Upper lobe of right lung (tissue), 1 donor: ENCODE data around the gene DHCR24. TPM values are rescaled to one million over a fixed set of nuclear protein-coding genes. Genes with fewer than 3 reads are reported as not detected.
A peak's percentile ranks its signal among the peaks of the same experiment; 100 is the strongest.

Experiments
- ATAC-seq: fragments of 200-7000 bp; cut with Tn5 transposase; one replicate; pipeline ENCODE4 v1.9.1; 2020; ENCODE audit warnings: mild to moderate bottlenecking, moderate library complexity
- DNase-seq: peaks from one replicate; pipeline ENCODE4 v3.0.0-alpha.2; 2020
- H3K27ac ChIP-seq: fragments of 200-600 bp; one replicate; pipeline ENCODE4 v1.8.0; 2022
- H3K27me3 ChIP-seq: fragments of 200-600 bp; one replicate; pipeline ENCODE4 v1.8.0; 2022; ENCODE audit warnings: mild to moderate bottlenecking
- H3K36me3 ChIP-seq: fragments of 200-600 bp; one replicate; pipeline ENCODE4 v1.8.0; 2022
- H3K4me1 ChIP-seq: fragments of 200-600 bp; one replicate; pipeline ENCODE4 v1.8.0; 2022
- H3K4me3 ChIP-seq: fragments of 200-600 bp; one replicate; pipeline ENCODE4 v1.8.0; 2022; ENCODE audit warnings: mild to moderate bottlenecking
- H3K9me3 ChIP-seq: fragments of 200-600 bp; one replicate; pipeline ENCODE4 v1.8.0; 2022
- CTCF ChIP-seq: fragments of 200-600 bp; IDR thresholded peaks from one replicate; pipeline ENCODE4 v1.8.0; 2022; ENCODE audit warnings: antibody characterized with exemption
- intact Hi-C: fragments of 100-400 bp; cut with DNase I; formaldehyde crosslinking; loops from one replicate; pipeline ENCODE4 v1.11.0; 2022
- total RNA-seq: library from RNA; stranded (reverse); fragmentation: NEBNext Ultra II Directional; extraction: Animal tissue kit (Norgen Biotek cat#: 25700); gene quantifications from one replicate; pipeline ENCODE4 v1.2.1, GENCODE V29; 2021
- donor health status: DM: no; HTN: yes; CAD: no; lungs with severe emphysema.

DHCR24 gene
- total RNA-seq, 1 donor from 2014 or later: 749 TPM

GRCh38 chr1:54800899-54801759 lies 85.9 kb downstream of the DHCR24 start, which contains the start of gene TTC22:
TSS of gene TTC22 (minus strand) at chr1:54801323. CDS start at chr1:54801163, 160 bp downstream.
- Histone ChIP-seq H3K9me3 (no peaks in the 10 kb centered on the region), H3K27me3 (peaks cover 20% of the 10 kb centered on the region), H3K36me3 (no peaks in the 10 kb centered on the region), H3K27ac (peak within 1 kb of the TSS; percentile 61), H3K4me1 (peaks cover 7% of the 10 kb centered on the region), H3K4me3 (peak within 1 kb of the TSS; percentile 52)
- TF ChIP-seq CTCF: peak; percentile 52
- peak; percentile 87 for ATAC-seq
- DNase-seq: peak; percentile 87
- intact Hi-C loops: no loop called here

GRCh38 chr1:54800041-54800898 lies 86.7 kb downstream of the DHCR24 start:
- Histone ChIP-seq H3K27me3 (peaks cover 20% of the 10 kb centered on the region), H3K4me3 (peak overlapping the region; percentile 52), H3K4me1 (peaks cover 7% of the 10 kb centered on the region), H3K27ac (peak overlapping the region; percentile 61), H3K9me3 (no peaks in the 10 kb centered on the region), H3K36me3 (no peaks in the 10 kb centered on the region)
- TF ChIP-seq CTCF: no peak
- intact Hi-C loops: no loop called here
- ATAC-seq (no peak), DNase-seq (no peak)

Other genes starting within 250 kb of the DHCR24 start
- 3.6 TPM for gene MROH7, start 245.4 kb downstream of the DHCR24 start, total RNA-seq
- gene TTC4, start 171.3 kb downstream of the DHCR24 start, total RNA-seq: 16.4 TPM
- 3.5 TPM for gene PARS2, start 122.7 kb downstream of the DHCR24 start, total RNA-seq
- 7.1 TPM for gene TTC22, start 85.9 kb downstream of the DHCR24 start, total RNA-seq
- gene TMEM61, start 93.4 kb upstream of the DHCR24 start, total RNA-seq: 2.3 TPM
- not detected for gene BSND, start 111.7 kb upstream of the DHCR24 start, total RNA-seq
- 23.5 TPM for gene PCSK9, start 152.4 kb upstream of the DHCR24 start, total RNA-seq